Skin epidermis (tissue), 12 donors: ENCODE measurements around the gene GRPEL1.

Source experiments
- H3K27ac ChIP-seq, 21 experiments: fragments of 200-600 bp; sonication (generic) in 11 of 21; one replicate each; pipeline ENCODE4 v1.5.0; 2020; ENCODE audit warnings: mild to moderate bottlenecking in 3 of 21, inconsistent platforms in 2 of 21, moderate library complexity in 2 of 21
- H3K4me3 ChIP-seq, 7 experiments: fragments of 200-600 bp; sonication (generic) in 2 of 7; one replicate each; pipeline ENCODE4 v1.5.0; 2020; ENCODE audit warnings: inconsistent platforms in 2 of 7, mild to moderate bottlenecking in 2 of 7, moderate library complexity in 1 of 7

GRPEL1 gene

GRCh38 chr4:7067452-7068278, at the start of gene GRPEL1:
Gene GRPEL1, minus strand, starts transcription at chr4:7068064. Its CDS starts 32 bp downstream, at chr4:7068032.
- Histone ChIP-seq H3K27ac (peak within 1 kb of the TSS; percentile 75 to 98 (median 91)), H3K4me3 (peak within 1 kb of the TSS; percentile 75 to 99 (median 94))

DNA sequence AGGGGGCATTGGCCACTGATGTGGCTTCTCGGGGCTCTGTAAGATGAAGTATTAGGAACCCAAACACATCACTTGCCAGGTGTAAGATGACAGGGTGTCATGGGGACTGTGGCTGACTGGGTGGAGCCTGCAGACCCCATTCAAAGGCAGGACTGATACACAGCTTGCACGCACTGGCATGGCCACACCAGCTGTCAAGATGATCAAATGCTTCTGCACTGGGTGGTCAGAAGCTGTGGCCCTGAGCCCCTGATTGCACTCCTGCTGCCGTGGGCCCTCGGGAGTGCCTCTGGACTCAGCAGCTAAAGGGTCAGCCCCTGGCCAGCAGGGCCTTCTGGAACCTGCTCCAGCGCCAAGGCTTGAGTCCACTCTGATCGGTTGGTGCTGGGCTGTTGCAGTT, 48.8 kb upstream of the GRPEL1 start:
- Histone ChIP-seq H3K27ac (no peak overlapping the region), H3K4me3 (no peak overlapping the region)

GRCh38 chr4:7115557-7116340, 47.9 kb upstream of the GRPEL1 start:
- Histone ChIP-seq H3K27ac (no peak overlapping the region), H3K4me3 (no peak overlapping the region)

DNA sequence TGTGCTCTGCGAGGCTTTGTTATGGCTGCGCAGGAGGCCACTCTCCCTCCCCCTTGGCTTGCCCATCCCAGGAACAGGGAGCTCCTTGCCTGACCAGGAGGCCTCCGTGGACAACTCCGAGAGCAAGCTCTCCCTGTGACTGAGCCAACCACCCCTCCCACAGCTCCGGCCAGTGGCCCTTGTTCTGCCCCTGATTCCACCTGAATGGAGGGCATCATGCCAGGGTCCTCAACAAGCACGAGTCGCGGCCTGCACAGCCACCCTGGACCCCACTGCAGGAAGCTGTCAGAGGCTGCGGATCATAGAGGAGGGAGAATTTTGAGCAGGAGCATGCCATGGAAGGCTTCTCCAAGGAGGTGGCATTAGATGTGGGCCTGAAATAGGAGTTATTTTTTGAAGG, 44.8 kb upstream of the GRPEL1 start:
- H3K27ac ChIP-seq: no peak overlapping the region
- H3K4me3 ChIP-seq: no peak overlapping the region

GRCh38 chr4:7111441-7111840, 43.6 kb upstream of the GRPEL1 start:
- H3K27ac ChIP-seq: no peak overlapping the region
- no peak overlapping the region for H3K4me3 ChIP-seq

GRCh38 chr4:7110546-7110945, 42.7 kb upstream of the GRPEL1 start:
- H3K27ac ChIP-seq: no peak overlapping the region
- no peak overlapping the region for H3K4me3 ChIP-seq

- Histone ChIP-seq H3K4me3 (no peak overlapping the region), H3K27ac (no peak overlapping the region)
Measured at GRCh38 chr4:7109169-7109568, 41.3 kb upstream of the GRPEL1 start.

DNA sequence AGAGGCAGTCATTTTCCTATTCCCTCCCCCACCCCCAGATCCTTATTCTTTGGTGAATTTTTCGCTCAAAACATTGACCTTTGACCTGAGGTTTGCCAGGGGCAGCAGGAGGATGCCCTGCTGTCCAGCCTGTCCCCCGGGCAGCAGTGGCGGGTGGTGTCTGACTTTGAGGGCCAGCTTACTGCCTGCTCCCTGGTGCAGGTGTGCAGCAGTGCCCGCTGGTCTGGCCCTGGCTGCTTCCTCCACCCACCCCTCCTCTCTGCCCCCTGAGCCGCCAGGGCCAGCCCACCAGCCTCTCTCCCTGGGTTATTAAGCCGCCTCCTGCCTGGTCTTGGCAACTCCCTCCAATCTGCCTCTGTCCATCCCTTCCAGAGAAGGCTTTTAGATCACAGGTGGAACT, 40.8 kb upstream of the GRPEL1 start:
- Histone ChIP-seq H3K4me3 (no peak overlapping the region), H3K27ac (no peak overlapping the region)

DNA sequence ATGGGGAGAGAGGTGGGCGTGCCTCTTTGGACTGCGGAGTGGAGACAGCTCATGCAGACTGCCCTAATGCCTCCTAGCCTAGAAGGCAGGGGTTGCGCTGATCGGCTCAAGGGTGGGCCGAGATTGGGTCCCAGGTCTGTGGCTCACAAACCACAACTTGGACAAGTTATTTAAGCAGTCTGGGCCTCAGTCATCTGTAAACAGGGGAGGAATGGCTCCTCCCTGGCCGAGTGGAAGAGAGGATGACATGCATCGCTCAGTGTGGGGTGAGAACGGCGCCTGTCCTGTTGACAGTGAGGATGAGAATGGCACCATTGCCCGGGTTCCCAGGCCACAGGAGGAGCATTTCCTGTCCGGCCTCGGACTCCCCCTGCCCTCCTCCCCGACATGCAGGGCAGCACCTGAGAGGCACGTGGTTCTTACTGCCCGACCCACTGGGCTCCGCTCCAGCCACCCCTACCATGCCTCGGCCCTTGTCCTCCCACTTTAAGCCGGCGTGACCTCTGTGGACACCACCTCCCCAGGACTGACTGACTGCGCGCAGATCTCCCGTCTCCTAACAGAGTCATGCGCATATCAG, 40.3 kb upstream of the GRPEL1 start:
- H3K27ac ChIP-seq: no peak overlapping the region
- H3K4me3 ChIP-seq: no peak overlapping the region

DNA sequence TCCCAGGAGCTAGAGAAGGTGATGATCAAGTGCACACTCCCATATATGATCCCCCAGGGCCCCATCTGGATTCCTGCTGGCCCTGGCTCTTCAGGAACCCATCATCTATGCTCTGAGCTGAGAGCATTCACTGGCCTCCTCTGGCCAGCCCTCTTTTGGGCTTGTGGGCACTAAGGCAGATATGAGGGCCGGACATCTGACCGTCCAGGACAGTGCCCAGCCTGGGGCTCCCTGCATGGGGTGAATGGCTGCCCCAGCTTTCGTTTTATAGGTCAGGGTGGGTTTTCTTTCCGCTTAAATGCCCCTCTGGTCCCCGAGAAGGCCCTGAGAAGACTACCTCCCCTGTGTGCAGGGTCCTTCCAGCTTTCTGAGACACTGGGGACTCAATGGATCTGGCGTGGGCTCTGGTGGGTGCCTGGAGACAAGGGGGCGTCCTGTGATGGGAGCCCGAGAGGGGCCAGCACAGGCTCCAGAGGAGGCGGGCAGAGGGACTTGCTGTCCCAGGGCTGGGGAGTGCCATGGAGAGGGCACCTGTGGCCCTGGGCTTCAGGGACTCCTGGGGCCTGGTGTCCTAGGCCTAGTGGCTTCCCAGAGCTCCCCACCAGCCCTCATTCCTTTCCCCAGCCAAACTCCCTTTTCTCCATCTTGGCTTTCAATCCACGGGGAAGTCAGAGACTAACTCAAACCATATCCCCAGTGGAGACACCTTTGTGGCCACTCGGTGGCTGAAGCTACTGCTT, 39.5 kb upstream of the GRPEL1 start:
- H3K27ac ChIP-seq: no peak overlapping the region
- H3K4me3 ChIP-seq: no peak overlapping the region

GRCh38 chr4:7105276-7105675, 37.4 kb upstream of the GRPEL1 start:
- Histone ChIP-seq H3K27ac (no peak overlapping the region), H3K4me3 (no peak overlapping the region)

GRCh38 chr4:7104366-7105031, 36.6 kb upstream of the GRPEL1 start:
- H3K4me3 ChIP-seq: no peak overlapping the region

DNA sequence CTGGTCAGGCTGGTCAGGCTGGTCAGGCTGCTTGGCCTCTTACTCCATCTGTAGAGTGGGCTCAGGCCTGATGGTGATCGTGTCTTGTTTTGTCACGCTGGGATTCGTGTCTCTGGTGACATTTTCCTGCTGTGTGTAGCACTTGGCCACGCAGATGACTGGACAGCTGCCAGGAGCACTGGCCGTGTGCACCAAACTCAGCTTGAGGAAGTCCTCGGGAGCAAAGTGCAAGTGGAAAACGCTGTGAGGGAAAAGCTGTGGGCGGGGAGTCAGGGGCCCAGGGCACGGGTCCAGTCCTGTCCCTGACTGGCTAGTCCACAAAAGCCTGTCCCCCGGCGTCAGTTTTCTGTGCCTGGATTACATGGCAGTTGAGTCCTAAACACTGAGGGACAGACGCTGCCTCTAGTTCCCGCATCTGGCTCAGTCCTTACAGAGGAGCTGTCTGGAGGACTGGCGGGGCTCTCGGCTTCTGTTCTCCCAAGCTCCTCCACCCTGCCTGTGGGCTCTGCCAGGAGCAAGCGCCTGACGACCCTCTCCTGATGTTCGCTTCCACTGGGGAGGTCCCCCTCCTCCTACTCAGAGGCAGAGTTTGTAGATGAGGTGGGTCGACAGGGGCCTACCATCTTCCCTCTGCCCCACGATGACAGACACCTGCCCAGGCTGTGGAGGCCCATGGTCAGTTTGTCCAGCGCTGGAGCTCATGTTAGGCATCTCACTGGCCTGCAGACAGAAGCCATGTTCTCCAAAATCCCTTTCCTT, 35.9 kb upstream of the GRPEL1 start:
- Histone ChIP-seq H3K4me3 (peak overlapping the region in 6 of 7 experiments; percentile 47 to 67 (median 52)), H3K27ac (peak overlapping the region in 5 of 21 experiments; percentile 15 to 77 (median 66))

More at GRCh38 chr4:7104366-7105031, 36.6 kb upstream of the GRPEL1 start:
- H3K27ac ChIP-seq: no peak overlapping the region

- H3K4me3 ChIP-seq: peak overlapping the region; percentile 47 to 67 (median 56)
- H3K27ac ChIP-seq: peak overlapping the region in 17 of 21 experiments; percentile 1 to 81 (median 66)
Measured at GRCh38 chr4:7103031-7103606, 35.3 kb upstream of the GRPEL1 start.

DNA sequence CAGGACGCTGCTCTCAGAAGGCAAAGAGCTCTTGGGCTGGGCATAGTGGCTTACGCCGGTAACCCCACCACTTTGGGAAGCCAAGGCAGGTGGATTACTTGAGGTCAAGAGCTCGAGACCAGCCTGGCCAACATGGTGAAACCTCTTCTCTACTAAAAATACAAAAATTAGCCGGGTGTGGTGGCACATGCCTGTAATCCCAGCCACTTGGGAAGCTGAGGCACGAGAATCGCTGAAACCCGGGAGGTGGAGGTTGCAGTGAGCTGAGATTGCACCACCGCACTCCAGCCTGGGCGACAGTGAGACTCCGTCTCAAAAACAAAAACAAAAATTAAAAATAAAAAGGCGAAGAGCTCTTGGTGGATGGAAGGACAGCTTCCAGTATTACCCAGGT, 34.6 kb upstream of the GRPEL1 start:
- peak overlapping the region in 14 of 21 experiments; percentile 33 to 81 (median 66) for H3K27ac ChIP-seq
- H3K4me3 ChIP-seq: peak overlapping the region; percentile 47 to 67 (median 56)

- Histone ChIP-seq H3K27ac (peak overlapping the region in 5 of 21 experiments; percentile 26 to 81 (median 66)), H3K4me3 (peak overlapping the region; percentile 47 to 67 (median 56))
Measured at GRCh38 chr4:7101692-7102515, 34.0 kb upstream of the GRPEL1 start.

GRCh38 chr4:7096236-7096635, 28.4 kb upstream of the GRPEL1 start:
- Histone ChIP-seq H3K4me3 (no peak overlapping the region), H3K27ac (no peak overlapping the region)
